WI38 (cell line): ENCODE measurements around the gene KDELR3.
"Not testable (repeated sequence)": the region's sequence is repeated elsewhere in the genome, so short reads cannot be mapped to it uniquely, and the experiment has no call there.

Source experiments
- H3K4me3 ChIP-seq: 2 replicates; pipeline ENCODE4 v1.5.1; 2011; ENCODE audit warnings: low read depth, mild to moderate bottlenecking, control low read depth, low read length
- CTCF ChIP-seq: IDR thresholded peaks from 2 replicates; pipeline ENCODE4 v1.5.1; 2012; ENCODE audit warnings: low read depth, mild to moderate bottlenecking, control low read depth, low read length

KDELR3 gene

GRCh38 chr22:38465673-38466490 is 2.0 kb upstream of the KDELR3 start:
- H3K4me3 ChIP-seq, result no peak overlapping the region
- TF ChIP-seq CTCF, result no peak

DNA sequence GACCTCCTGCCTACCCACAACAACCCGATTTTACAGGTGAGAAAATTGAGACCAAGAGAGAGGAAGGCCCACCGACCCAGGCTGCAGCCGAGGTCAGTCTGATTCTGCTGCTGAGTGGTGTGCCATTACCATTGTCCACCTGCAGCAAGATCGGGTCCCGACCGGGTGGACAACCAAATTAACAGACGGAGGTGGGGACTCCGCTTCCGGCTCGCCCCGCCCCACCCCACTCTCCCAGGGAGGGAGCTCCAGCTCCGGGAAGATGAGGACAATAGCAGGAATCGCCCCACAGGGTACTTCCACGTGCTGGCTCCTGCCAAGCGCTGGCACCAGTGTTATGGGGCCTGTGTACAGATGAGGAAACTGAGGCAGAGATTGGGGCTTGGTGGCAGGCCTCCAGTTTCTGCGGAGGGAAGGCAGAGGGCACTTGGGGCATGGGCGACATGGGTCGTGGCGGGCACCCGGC is 425 bp upstream of the KDELR3 start:
- no peak for TF ChIP-seq CTCF
- peak overlapping the region; percentile 92 for H3K4me3 ChIP-seq

- peak; percentile 26; the same call in 1 of the 2 replicates for TF ChIP-seq CTCF
- peak overlapping the region; percentile 92 for H3K4me3 ChIP-seq
These were observed 778 bp downstream of the KDELR3 start for GRCh38 chr22:38468443-38469305.

DNA sequence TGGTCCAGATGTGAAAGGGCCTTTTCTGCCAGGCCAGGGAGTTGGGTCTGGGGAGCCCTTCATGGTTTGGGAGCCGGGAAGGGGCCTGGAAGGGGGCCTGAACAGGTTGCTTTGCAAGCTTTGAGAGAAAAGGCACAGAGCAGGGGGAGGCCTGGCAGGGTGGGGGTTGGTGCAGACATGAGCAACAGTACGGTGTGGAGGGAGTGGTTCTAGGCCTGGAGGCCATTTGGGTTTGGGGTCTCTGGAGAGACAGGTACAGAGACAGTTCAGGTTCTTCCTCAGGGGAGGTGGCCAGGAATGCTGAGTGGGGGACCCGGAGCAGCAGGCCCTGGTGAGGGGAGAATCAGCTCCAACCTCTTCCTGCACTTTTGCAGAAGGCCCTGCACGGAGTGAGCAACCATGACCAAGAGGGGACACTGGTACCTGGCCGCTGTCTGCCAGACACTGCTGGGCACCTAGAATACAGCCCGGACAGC is 1.4 kb downstream of the KDELR3 start:
- no peak for TF ChIP-seq CTCF
- H3K4me3 ChIP-seq, result peak overlapping the region; percentile 92

DNA sequence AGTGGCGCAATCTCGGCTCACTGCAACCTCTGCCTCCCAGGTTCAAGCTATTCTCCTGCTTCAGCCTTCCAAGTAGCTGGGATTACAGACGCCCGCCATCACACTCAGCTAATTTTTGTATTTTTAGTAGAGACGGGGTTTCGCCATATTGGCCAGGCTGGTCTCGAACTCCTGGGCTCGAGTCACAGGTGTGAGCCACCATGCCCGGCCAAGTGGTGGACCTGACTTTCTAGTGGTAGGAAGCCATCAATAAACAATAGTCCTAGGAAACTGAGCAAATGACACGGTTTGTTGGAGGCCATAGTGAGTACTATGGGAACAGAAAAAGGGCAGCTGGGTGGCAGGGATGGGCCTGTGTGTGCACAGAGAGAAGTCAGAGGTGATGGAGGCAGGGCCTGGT is 2.3 kb downstream of the KDELR3 start:
- H3K4me3 ChIP-seq, result not testable (repeated sequence)

DNA sequence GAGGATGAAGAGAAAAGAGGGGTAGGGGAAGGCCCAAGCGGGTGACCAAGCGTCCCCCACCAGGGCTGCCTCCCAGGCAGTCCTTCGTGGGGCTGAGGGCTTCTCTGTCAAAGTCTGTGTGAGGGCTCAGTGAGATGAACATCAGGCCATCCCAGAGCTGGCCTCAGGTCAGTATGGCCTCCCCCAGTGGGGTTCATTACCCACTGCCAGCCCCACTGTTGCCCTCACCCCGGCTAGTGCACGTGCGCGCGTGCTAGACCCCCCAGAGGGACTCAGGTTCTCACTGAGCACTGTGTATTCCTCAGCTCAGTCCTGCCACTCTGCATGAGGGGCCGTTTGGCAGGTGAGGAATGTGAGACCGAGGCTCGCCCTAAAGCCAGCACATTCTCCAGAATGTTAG is 3.3 kb downstream of the KDELR3 start:
- no peak overlapping the region for H3K4me3 ChIP-seq
- TF ChIP-seq CTCF, result no peak

DNA sequence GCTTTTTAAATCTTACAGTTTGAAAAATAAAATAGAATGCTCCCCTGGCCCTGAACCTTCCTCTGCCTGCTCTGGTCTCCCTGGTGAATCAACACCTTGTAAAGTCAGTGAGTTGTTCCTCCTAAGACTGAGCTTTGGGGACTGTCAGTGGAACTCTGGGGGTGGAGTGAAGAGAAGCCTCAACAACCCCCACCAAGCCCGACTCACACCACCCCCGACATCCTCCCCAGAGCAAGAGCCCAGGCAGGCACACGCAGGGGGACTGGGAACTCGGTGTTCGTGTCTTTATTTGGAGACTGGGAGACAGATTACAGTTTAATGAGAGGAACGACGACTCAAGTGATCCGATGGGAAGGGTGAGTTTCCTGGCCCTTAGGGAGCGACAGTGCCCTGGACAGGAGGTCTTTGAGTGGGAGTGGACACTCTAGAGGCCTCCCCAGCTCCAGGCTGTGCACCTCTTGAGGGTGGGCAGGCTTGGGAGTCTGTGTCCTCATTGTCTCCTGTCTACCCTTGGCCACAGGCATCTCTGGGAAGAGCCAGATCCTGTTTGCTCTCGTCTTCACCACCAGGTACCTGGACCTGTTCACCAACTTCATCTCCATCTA is 6.2 kb downstream of the KDELR3 start:
- H3K4me3 ChIP-seq, result no peak overlapping the region
- no peak for TF ChIP-seq CTCF
